SK-N-SH treated with all-trans-retinoic acid at 6 μM for 48 hours (cell line): ENCODE measurements around the gene POU4F1.

Source experiments
- ATAC-seq: fragments of 200-7000 bp; cut with Tn5 transposase; 3 replicates; pipeline ENCODE4 v1.9.1; 2020; ENCODE audit warnings: mild to moderate bottlenecking, moderate library complexity
- ARNTL ChIP-seq: fragments of 450-650 bp; formaldehyde crosslinking; IDR thresholded peaks from 2 replicates; pipeline ENCODE4 v1.5.0; 2020; ENCODE audit warnings: low read depth, mild to moderate bottlenecking, moderate library complexity, borderline replicate concordance
- BACH2 ChIP-seq: fragments of 250-450 bp; sonication (Bioruptor Pico); IDR thresholded peaks from 2 replicates; pipeline ENCODE4 v1.9.0; 2021; ENCODE audit warnings: mild to moderate bottlenecking, borderline replicate concordance
- CSDC2 ChIP-seq: fragments of 250-450 bp; sonication (Bioruptor Pico); IDR thresholded peaks from 2 replicates; pipeline ENCODE4 v1.5.0; 2020; ENCODE audit warnings: mild to moderate bottlenecking, moderate library complexity
- GLIS3 ChIP-seq: fragments of 250-450 bp; sonication (Bioruptor Pico); IDR thresholded peaks from 2 replicates; pipeline ENCODE4 v1.5.0; 2020; ENCODE audit warnings: mild to moderate bottlenecking, moderate library complexity
- ISL1 ChIP-seq: fragments of 250-450 bp; sonication (Bioruptor Pico); IDR thresholded peaks from 2 replicates; pipeline ENCODE4 v2.1.2; 2022; ENCODE audit warnings: mild to moderate bottlenecking, moderate library complexity
- OSR1 ChIP-seq: fragments of 250-450 bp; sonication (Bioruptor Pico); IDR thresholded peaks from 2 replicates; pipeline ENCODE4 v1.8.0; 2022; ENCODE audit warnings: moderate library complexity, mild to moderate bottlenecking, inconsistent platforms
- PPARA ChIP-seq: fragments of 250-450 bp; sonication (Bioruptor Pico); IDR thresholded peaks from 2 replicates; pipeline ENCODE4 v1.5.0; 2020; ENCODE audit warnings: mild to moderate bottlenecking, borderline replicate concordance
- RARB ChIP-seq: fragments of 250-450 bp; sonication (Bioruptor Pico); IDR thresholded peaks from 2 replicates; pipeline ENCODE4 v1.8.0; 2021; ENCODE audit warnings: mild to moderate bottlenecking, moderate library complexity
- SNAI2 ChIP-seq: fragments of 250-450 bp; sonication (Bioruptor Pico); IDR thresholded peaks from 2 replicates; pipeline ENCODE4 v1.5.0; 2020; ENCODE audit warnings: mild to moderate bottlenecking, moderate library complexity
- TCF4 ChIP-seq: fragments of 250-450 bp; sonication (Bioruptor Pico); IDR thresholded peaks from 2 replicates; pipeline ENCODE4 v1.8.0; 2021; ENCODE audit warnings: mild to moderate bottlenecking, moderate library complexity, borderline replicate concordance
- TOX ChIP-seq: fragments of 250-450 bp; sonication (Bioruptor Pico); IDR thresholded peaks from 2 replicates; pipeline ENCODE4 v1.8.0; 2021; ENCODE audit warnings: mild to moderate bottlenecking, moderate library complexity, borderline replicate concordance
- ZC3H10 ChIP-seq: fragments of 250-450 bp; sonication (Bioruptor Pico); IDR thresholded peaks from 2 replicates; pipeline ENCODE4 v1.5.1; 2021; ENCODE audit warnings: mild to moderate bottlenecking, moderate library complexity
- ZFP3 ChIP-seq: fragments of 250-450 bp; sonication (Bioruptor Pico); IDR thresholded peaks from 2 replicates; pipeline ENCODE4 v1.5.0; 2020; ENCODE audit warnings: mild to moderate bottlenecking, moderate library complexity
- ZFP30 ChIP-seq: fragments of 450-650 bp; formaldehyde crosslinking; IDR thresholded peaks from 2 replicates; pipeline ENCODE4 v1.5.0; 2022; ENCODE audit warnings: mild to moderate bottlenecking, moderate library complexity
- ZNF565 ChIP-seq: fragments of 450-650 bp; formaldehyde crosslinking; conservative IDR thresholded peaks from 2 replicates; pipeline ENCODE4 v1.5.0; 2020; ENCODE audit warnings: low read depth, mild to moderate bottlenecking, moderate library complexity
- ZNF70 ChIP-seq: fragments of 450-650 bp; formaldehyde crosslinking; IDR thresholded peaks from 2 replicates; pipeline ENCODE4 v1.5.0; 2020; ENCODE audit warnings: mild to moderate bottlenecking, moderate library complexity
- TF ChIP-seq, protein P1 (sequence below): fragments of 250-450 bp; sonication (Bioruptor Pico); IDR thresholded peaks from 2 replicates; pipeline ENCODE4 v1.5.0; 2020; ENCODE audit warnings: mild to moderate bottlenecking, moderate library complexity
- TF ChIP-seq, protein P2 (sequence below): fragments of 250-450 bp; sonication (Bioruptor Pico); IDR thresholded peaks from 2 replicates; pipeline ENCODE4 v1.5.1; 2020; ENCODE audit warnings: low read depth, mild to moderate bottlenecking, moderate library complexity
- TF ChIP-seq, protein P3 (sequence below): fragments of 250-450 bp; sonication (Bioruptor Pico); IDR thresholded peaks from 2 replicates; pipeline ENCODE4 v1.8.0; 2020; ENCODE audit warnings: mild to moderate bottlenecking, moderate library complexity, borderline replicate concordance

Gene POU4F1

GRCh38 chr13:78608688-78609463, 5.5 kb upstream of the POU4F1 start (continued):
- TF ChIP-seq, protein P1, sequence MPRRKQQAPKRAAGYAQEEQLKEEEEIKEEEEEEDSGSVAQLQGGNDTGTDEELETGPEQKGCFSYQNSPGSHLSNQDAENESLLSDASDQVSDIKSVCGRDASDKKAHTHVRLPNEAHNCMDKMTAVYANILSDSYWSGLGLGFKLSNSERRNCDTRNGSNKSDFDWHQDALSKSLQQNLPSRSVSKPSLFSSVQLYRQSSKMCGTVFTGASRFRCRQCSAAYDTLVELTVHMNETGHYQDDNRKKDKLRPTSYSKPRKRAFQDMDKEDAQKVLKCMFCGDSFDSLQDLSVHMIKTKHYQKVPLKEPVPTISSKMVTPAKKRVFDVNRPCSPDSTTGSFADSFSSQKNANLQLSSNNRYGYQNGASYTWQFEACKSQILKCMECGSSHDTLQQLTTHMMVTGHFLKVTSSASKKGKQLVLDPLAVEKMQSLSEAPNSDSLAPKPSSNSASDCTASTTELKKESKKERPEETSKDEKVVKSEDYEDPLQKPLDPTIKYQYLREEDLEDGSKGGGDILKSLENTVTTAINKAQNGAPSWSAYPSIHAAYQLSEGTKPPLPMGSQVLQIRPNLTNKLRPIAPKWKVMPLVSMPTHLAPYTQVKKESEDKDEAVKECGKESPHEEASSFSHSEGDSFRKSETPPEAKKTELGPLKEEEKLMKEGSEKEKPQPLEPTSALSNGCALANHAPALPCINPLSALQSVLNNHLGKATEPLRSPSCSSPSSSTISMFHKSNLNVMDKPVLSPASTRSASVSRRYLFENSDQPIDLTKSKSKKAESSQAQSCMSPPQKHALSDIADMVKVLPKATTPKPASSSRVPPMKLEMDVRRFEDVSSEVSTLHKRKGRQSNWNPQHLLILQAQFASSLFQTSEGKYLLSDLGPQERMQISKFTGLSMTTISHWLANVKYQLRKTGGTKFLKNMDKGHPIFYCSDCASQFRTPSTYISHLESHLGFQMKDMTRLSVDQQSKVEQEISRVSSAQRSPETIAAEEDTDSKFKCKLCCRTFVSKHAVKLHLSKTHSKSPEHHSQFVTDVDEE (CRISPR knock-in tag): no peak
- TF ChIP-seq ARNTL: no peak
- no peak for TF ChIP-seq ISL1 (CRISPR knock-in tag)
- TF ChIP-seq RARB (CRISPR knock-in tag): no peak
- TF ChIP-seq ZNF70 (CRISPR knock-in tag): no peak
- no peak for TF ChIP-seq SNAI2 (CRISPR knock-in tag)
- no peak for TF ChIP-seq TOX
- no peak for TF ChIP-seq ZFP30
- no peak for TF ChIP-seq OSR1 (CRISPR knock-in tag)
- no peak for TF ChIP-seq GLIS3 (CRISPR knock-in tag)

- TF ChIP-seq TOX (no peak), OSR1 (CRISPR knock-in tag) (no peak), PPARA (CRISPR knock-in tag) (no peak), ISL1 (CRISPR knock-in tag) (no peak), ZNF70 (CRISPR knock-in tag) (no peak), TCF4 (CRISPR knock-in tag) (no peak), ZNF565 (CRISPR knock-in tag) (no peak), ZFP3 (CRISPR knock-in tag) (no peak)
- TF ChIP-seq, protein P2, sequence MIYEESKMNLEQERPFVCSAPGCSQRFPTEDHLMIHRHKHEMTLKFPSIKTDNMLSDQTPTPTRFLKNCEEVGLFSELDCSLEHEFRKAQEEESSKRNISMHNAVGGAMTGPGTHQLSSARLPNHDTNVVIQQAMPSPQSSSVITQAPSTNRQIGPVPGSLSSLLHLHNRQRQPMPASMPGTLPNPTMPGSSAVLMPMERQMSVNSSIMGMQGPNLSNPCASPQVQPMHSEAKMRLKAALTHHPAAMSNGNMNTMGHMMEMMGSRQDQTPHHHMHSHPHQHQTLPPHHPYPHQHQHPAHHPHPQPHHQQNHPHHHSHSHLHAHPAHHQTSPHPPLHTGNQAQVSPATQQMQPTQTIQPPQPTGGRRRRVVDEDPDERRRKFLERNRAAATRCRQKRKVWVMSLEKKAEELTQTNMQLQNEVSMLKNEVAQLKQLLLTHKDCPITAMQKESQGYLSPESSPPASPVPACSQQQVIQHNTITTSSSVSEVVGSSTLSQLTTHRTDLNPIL (CRISPR knock-in tag): no peak
- TF ChIP-seq, protein P3, sequence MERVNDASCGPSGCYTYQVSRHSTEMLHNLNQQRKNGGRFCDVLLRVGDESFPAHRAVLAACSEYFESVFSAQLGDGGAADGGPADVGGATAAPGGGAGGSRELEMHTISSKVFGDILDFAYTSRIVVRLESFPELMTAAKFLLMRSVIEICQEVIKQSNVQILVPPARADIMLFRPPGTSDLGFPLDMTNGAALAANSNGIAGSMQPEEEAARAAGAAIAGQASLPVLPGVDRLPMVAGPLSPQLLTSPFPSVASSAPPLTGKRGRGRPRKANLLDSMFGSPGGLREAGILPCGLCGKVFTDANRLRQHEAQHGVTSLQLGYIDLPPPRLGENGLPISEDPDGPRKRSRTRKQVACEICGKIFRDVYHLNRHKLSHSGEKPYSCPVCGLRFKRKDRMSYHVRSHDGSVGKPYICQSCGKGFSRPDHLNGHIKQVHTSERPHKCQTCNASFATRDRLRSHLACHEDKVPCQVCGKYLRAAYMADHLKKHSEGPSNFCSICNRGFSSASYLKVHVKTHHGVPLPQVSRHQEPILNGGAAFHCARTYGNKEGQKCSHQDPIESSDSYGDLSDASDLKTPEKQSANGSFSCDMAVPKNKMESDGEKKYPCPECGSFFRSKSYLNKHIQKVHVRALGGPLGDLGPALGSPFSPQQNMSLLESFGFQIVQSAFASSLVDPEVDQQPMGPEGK (CRISPR knock-in tag): no peak
- TF ChIP-seq, protein P1 (CRISPR knock-in tag): no peak
Observed at GRCh38 chr13:78608252-78608687, 4.9 kb upstream of the POU4F1 start.

GRCh38 chr13:78607409-78608251, 4.3 kb upstream of the POU4F1 start:
- no peak for ATAC-seq
- TF ChIP-seq ZNF70 (CRISPR knock-in tag) (no peak), CSDC2 (no peak), ISL1 (CRISPR knock-in tag) (no peak), TCF4 (CRISPR knock-in tag) (no peak), BACH2 (CRISPR knock-in tag) (no peak), ZNF565 (CRISPR knock-in tag) (no peak), OSR1 (CRISPR knock-in tag) (no peak), GLIS3 (CRISPR knock-in tag) (no peak), ZC3H10 (no peak), ZFP30 (no peak)
- TF ChIP-seq, protein P1 (CRISPR knock-in tag): no peak
- TF ChIP-seq, protein P3 (CRISPR knock-in tag): no peak

More at GRCh38 chr13:78608252-78608687, 4.9 kb upstream of the POU4F1 start:
- no peak for ATAC-seq
